ENCODE results near the gene SPART. TPM values are rescaled to one million over a fixed set of nuclear protein-coding genes. Genes with fewer than 3 reads are reported as not detected.
A peak's percentile ranks its signal among the peaks of the same experiment; 100 is the strongest.

Gene SPART
- total and polyA plus RNA-seq, 4 donors, result 28.0 to 84.7 (median 45.9) TPM

DNA sequence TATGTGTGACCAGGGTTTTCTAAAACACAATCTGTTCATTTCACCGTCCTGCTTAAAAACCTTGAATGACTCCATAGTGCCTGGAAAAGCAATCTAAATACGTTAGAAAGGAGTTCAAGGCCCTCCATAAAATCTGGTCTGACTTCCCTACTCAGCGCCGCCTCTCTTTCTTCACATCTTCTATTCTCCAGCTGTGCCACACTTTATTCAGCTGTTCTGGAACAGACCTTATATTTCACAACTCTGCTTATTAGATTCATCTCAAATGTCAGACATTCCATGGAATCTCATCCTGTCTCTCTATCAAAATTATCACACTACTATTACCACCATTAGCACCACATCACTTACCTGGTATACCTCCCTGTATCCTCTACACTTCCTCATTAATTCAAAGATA, 19.8 kb upstream of the SPART start:
- TF ChIP-seq, protein P1, sequence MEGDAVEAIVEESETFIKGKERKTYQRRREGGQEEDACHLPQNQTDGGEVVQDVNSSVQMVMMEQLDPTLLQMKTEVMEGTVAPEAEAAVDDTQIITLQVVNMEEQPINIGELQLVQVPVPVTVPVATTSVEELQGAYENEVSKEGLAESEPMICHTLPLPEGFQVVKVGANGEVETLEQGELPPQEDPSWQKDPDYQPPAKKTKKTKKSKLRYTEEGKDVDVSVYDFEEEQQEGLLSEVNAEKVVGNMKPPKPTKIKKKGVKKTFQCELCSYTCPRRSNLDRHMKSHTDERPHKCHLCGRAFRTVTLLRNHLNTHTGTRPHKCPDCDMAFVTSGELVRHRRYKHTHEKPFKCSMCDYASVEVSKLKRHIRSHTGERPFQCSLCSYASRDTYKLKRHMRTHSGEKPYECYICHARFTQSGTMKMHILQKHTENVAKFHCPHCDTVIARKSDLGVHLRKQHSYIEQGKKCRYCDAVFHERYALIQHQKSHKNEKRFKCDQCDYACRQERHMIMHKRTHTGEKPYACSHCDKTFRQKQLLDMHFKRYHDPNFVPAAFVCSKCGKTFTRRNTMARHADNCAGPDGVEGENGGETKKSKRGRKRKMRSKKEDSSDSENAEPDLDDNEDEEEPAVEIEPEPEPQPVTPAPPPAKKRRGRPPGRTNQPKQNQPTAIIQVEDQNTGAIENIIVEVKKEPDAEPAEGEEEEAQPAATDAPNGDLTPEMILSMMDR (IDR thresholded peaks at IDR 0.05; ENCODE audit: control extremely low read depth, extremely low read depth), result no peak
- DNase-seq (peak in 2 of 3 donors; percentile 21 to 37), ATAC-seq (ENCODE audit: insufficient read depth, low FRiP score) (no peak)
- Histone ChIP-seq H3K27ac (ENCODE audit: low read depth in 1 of 2, low read length in 1 of 2) (no peak overlapping the region), H3K36me3 (ENCODE audit: control insufficient read depth in 4 of 4, insufficient read depth in 4 of 4, low read length in 4 of 4) (no peaks in the 10 kb centered on the region), H3K9ac (ENCODE audit: insufficient read depth in 1 of 2, low read length in 2 of 2) (no peak overlapping the region), H3K9me3 (ENCODE audit: control insufficient read depth in 4 of 4, insufficient read depth in 3 of 4, low read length in 3 of 4) (no peaks in the 10 kb centered on the region), H3K27me3 (ENCODE audit: control insufficient read depth in 3 of 3, insufficient read depth in 3 of 3, low read length in 2 of 3) (no peaks in the 10 kb centered on the region), H3K4me1 (ENCODE audit: control insufficient read depth in 5 of 5, insufficient read depth in 5 of 5, low read length in 5 of 5) (no peaks in the 10 kb centered on the region), H3K4me3 (no peak overlapping the region)
- 65 to 68% methylated on average over 4 of the region's 4 CpGs for WGBS, 2 donors

DNA sequence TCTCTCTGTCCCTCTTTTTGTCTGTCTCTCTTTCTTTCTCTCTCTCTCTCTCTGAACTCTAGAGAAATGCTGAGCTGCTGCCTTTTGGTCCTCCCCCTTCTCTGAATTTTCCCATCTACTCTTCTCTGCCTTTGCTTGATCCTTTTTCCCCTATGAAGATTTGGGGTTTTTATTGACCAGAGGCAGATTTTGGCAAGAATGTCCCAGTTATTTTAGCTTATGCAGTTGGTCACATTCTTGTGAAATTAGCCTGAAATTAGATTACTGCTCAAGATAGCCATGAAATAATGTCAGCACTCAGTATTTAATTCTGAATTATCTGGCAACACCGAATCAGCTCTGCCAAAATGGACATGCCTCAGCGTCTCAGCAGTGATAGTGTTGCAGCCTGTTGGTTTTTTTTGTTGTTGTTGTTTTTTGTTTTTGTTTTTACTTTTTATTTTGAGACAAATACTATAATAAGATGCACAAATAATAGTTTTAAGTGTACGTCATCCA, 17.2 kb upstream of the SPART start:
- no peaks in the 10 kb centered on the region for H3K9me3 ChIP-seq (ENCODE audit: control insufficient read depth in 4 of 4, insufficient read depth in 3 of 4, low read length in 3 of 4)
- H3K27me3 ChIP-seq (ENCODE audit: control insufficient read depth in 3 of 3, insufficient read depth in 3 of 3, low read length in 2 of 3), result no peaks in the 10 kb centered on the region
- H3K9ac ChIP-seq (ENCODE audit: insufficient read depth in 1 of 2, low read length in 2 of 2), result no peak overlapping the region
- no peak for ATAC-seq (ENCODE audit: insufficient read depth, low FRiP score)
- no peak overlapping the region for H3K4me3 ChIP-seq
- no peak overlapping the region for H3K27ac ChIP-seq (ENCODE audit: low read depth in 1 of 2, low read length in 1 of 2)
- H3K36me3 ChIP-seq (ENCODE audit: control insufficient read depth in 4 of 4, insufficient read depth in 4 of 4, low read length in 4 of 4), result no peaks in the 10 kb centered on the region
- WGBS, 2 donors, result 82 to 92% methylated on average over 3 of the region's 3 CpGs
- no peaks in the 10 kb centered on the region for H3K4me1 ChIP-seq (ENCODE audit: control insufficient read depth in 5 of 5, insufficient read depth in 5 of 5, low read length in 5 of 5)
- TF ChIP-seq, protein P1 (IDR thresholded peaks at IDR 0.05; ENCODE audit: control extremely low read depth, extremely low read depth), result no peak
- no peak for DNase-seq

DNA sequence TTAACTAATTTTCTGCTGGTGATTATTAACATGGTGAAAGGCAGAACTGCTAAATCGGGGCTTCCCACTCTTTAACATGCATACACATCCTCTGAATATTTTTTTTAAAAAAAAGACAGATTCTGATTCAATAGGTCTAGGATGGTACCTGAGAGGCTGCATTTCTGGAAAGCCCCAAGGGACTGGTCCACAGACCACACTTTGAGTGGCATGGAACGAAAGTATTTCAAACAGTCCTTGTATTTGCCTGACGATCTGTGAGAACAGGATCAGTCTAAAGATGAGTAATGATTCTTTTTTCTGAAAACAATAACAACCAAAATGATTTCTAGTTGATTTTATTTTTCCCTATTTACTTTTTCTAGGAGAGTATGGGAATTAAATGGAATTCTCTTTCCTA, 16.7 kb upstream of the SPART start:
- DNase-seq, result no peak
- H3K4me1 ChIP-seq (ENCODE audit: control insufficient read depth in 5 of 5, insufficient read depth in 5 of 5, low read length in 5 of 5), result no peaks in the 10 kb centered on the region
- H3K27me3 ChIP-seq (ENCODE audit: control insufficient read depth in 3 of 3, insufficient read depth in 3 of 3, low read length in 2 of 3), result no peaks in the 10 kb centered on the region
- WGBS, 2 donors, result 67 to 88% methylated on average over 3 of the region's 3 CpGs
- ATAC-seq (ENCODE audit: insufficient read depth, low FRiP score), result no peak
- H3K36me3 ChIP-seq (ENCODE audit: control insufficient read depth in 4 of 4, insufficient read depth in 4 of 4, low read length in 4 of 4), result no peaks in the 10 kb centered on the region
- TF ChIP-seq, protein P1 (IDR thresholded peaks at IDR 0.05; ENCODE audit: control extremely low read depth, extremely low read depth), result no peak
- no peak overlapping the region for H3K4me3 ChIP-seq
- H3K27ac ChIP-seq (ENCODE audit: low read depth in 1 of 2, low read length in 1 of 2), result no peak overlapping the region
- H3K9me3 ChIP-seq (ENCODE audit: control insufficient read depth in 4 of 4, insufficient read depth in 3 of 4, low read length in 3 of 4), result no peaks in the 10 kb centered on the region
- no peak overlapping the region for H3K9ac ChIP-seq (ENCODE audit: insufficient read depth in 1 of 2, low read length in 2 of 2)

DNA sequence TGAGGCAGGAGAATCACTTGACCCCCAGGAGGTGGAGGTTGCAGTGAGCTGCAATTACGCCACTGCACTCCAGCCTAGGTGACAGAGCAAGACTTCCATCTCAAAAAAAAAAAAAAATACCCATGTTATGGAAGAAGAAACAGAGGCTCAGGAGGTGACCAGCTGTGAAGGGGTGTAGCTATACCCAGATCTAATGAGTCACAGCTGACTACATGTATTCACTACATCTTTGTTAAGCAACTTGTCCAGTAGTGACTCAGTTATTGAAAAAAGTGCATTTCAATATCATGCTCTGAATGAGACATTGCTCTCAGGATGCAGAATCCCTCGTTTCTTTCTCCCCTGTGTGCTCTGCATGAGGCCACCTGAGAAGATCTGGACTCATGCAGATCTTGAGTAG, 16.1 kb upstream of the SPART start:
- DNase-seq, result no peak
- ATAC-seq (ENCODE audit: insufficient read depth, low FRiP score), result peak; percentile 39
- no peaks in the 10 kb centered on the region for H3K36me3 ChIP-seq (ENCODE audit: control insufficient read depth in 4 of 4, insufficient read depth in 4 of 4, low read length in 4 of 4)
- peaks cover 0 to 5% (median 0%) of the 10 kb centered on the region in 5 donors for H3K4me1 ChIP-seq (ENCODE audit: control insufficient read depth in 5 of 5, insufficient read depth in 5 of 5, low read length in 5 of 5)
- TF ChIP-seq, protein P1 (IDR thresholded peaks at IDR 0.05; ENCODE audit: control extremely low read depth, extremely low read depth), result no peak
- no peak overlapping the region for H3K9ac ChIP-seq (ENCODE audit: insufficient read depth in 1 of 2, low read length in 2 of 2)
- no peaks in the 10 kb centered on the region for H3K27me3 ChIP-seq (ENCODE audit: control insufficient read depth in 3 of 3, insufficient read depth in 3 of 3, low read length in 2 of 3)
- no peaks in the 10 kb centered on the region for H3K9me3 ChIP-seq (ENCODE audit: control insufficient read depth in 4 of 4, insufficient read depth in 3 of 4, low read length in 3 of 4)
- H3K4me3 ChIP-seq, result no peak overlapping the region
- H3K27ac ChIP-seq (ENCODE audit: low read depth in 1 of 2, low read length in 1 of 2), result no peak overlapping the region
- 72 to 87% methylated on average over 2 of the region's 2 CpGs for WGBS, 2 donors

All from lung (tissue), 12 donors.